Fibroblast of lung (primary cell): ENCODE results near the gene DR1. TPM values are rescaled to one million over a fixed set of nuclear protein-coding genes. Genes with fewer than 3 reads are reported as not detected.

ENCODE experiments used
- DNase-seq, 2 donors: peaks; one replicate each; pipeline versions ENCODE4 v3.0.0 to v3.0.0-alpha.2; 2010; ENCODE audit warnings: low read depth in 2 of 2
- H2AFZ ChIP-seq: 2 replicates; pipeline ENCODE4 v1.5.1; 2012; ENCODE audit warnings: low read length, control low read depth, inconsistent platforms
- H3K27ac ChIP-seq: 2 replicates; pipeline ENCODE4 v1.5.1; 2011; ENCODE audit warnings: low read length, control low read depth; ENCODE audit not compliant: insufficient read depth
- H3K27me3 ChIP-seq: 2 replicates; pipeline ENCODE4 v1.5.1; 2011; ENCODE audit warnings: mild to moderate bottlenecking, low read length; ENCODE audit not compliant: control insufficient read depth, insufficient read depth
- H3K36me3 ChIP-seq: 2 replicates; pipeline ENCODE4 v1.5.1; 2011; ENCODE audit warnings: low read length; ENCODE audit not compliant: control insufficient read depth, insufficient read depth
- H3K4me1 ChIP-seq: 2 replicates; pipeline ENCODE4 v1.5.1; 2011; ENCODE audit warnings: low read length; ENCODE audit not compliant: control insufficient read depth, insufficient read depth; ENCODE audit errors: extremely low read depth
- H3K4me2 ChIP-seq: 2 replicates; pipeline ENCODE4 v1.5.1; 2011; ENCODE audit warnings: low read length, control low read depth; ENCODE audit not compliant: insufficient read depth; ENCODE audit errors: extremely low read depth
- H3K4me3 ChIP-seq, 4 experiments: fragments of 200-600 bp in 1 of 4; sonication (generic) in 1 of 4; replicated peaks in 1 of 4; 2 replicates each; pipeline ENCODE4 v1.5.1; 2011 to 2016; ENCODE audit warnings: low read length in 4 of 4, low read depth in 3 of 4, mild to moderate bottlenecking in 3 of 4, control low read depth in 2 of 4, inconsistent platforms in 1 of 4, mixed read lengths in 1 of 4; ENCODE audit not compliant: insufficient read depth in 1 of 4; ENCODE audit errors: control extremely low read depth in 1 of 4
- H3K79me2 ChIP-seq: 2 replicates; pipeline ENCODE4 v1.5.1; 2012; ENCODE audit warnings: mild to moderate bottlenecking, low read length, inconsistent platforms; ENCODE audit not compliant: control insufficient read depth, insufficient read depth
- H3K9ac ChIP-seq: 2 replicates; pipeline ENCODE4 v1.5.1; 2011; ENCODE audit warnings: mild to moderate bottlenecking, low read length, control low read depth; ENCODE audit not compliant: insufficient read depth
- H3K9me3 ChIP-seq: 2 replicates; pipeline ENCODE4 v1.5.1; 2012; ENCODE audit warnings: low read depth, low read length; ENCODE audit not compliant: control insufficient read depth, insufficient read depth
- H4K20me1 ChIP-seq: 2 replicates; pipeline ENCODE4 v1.5.1; 2011; ENCODE audit warnings: low read length; ENCODE audit not compliant: control insufficient read depth, insufficient read depth; ENCODE audit errors: extremely low read depth
- EZH2 ChIP-seq: IDR thresholded peaks from 2 replicates; pipeline ENCODE4 v1.5.1; 2012; ENCODE audit warnings: low read length, control low read depth, mild to moderate bottlenecking; ENCODE audit errors: missing control alignments
- polyA plus RNA-seq, 2 donors: library from polyadenylated mRNA; depleted of rRNA in 1 of 2; stranded (reverse) in 1 of 2; unstranded in 1 of 2; fragments of >200 nt; gene quantifications; 2 replicates each; pipeline ENCODE4 v1.2.1, GENCODE V29; 2011 to 2012; ENCODE audit warnings: missing spikeins in 1 of 2
- total RNA-seq: library from RNA; depleted of rRNA; stranded (reverse); fragments of >200 nt; gene quantifications from 2 replicates; pipeline ENCODE4 v1.2.1, GENCODE V29; 2014
- TF ChIP-seq, protein P1 (sequence below), 2 donors: IDR thresholded peaks in 1 of 2; conservative IDR thresholded peaks in 1 of 2; 1 replicate in 1 of 2; 2 replicates in 1 of 2; pipeline ENCODE4 v1.5.1; 2011 to 2012; ENCODE audit warnings: low read length in 2 of 2, control low read depth in 1 of 2, inconsistent platforms in 1 of 2, low read depth in 1 of 2, mild to moderate bottlenecking in 1 of 2

Gene DR1
- total and polyA plus RNA-seq, 2 donors (not counting 1 experiment from before 2014, with no cell fraction given) = 35.0 to 41.2 TPM

DNA sequence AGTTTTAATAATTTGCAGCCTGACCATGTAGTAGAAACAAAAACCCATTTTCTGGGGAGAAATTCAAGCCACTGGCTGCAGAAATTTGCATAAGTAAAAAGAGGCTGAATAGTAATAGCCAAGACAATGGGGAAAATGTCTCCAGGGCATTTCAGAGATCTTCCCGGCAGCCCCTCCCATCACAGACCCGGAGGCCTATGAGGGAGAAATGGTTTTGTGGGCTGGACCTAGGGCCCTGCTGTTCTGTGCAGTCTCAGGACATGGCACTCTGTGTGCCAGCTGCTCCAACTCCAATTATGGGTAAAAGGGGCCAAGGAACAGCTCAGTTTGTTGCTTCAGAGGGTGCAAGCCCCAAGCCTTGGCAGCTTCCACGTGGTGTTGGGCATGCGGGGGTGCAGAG lies 62.5 kb downstream of the DR1 start:
- no peak overlapping the region for H3K4me3 ChIP-seq
- H3K4me1 ChIP-seq = no peaks in the 10 kb centered on the region
- H3K27me3 ChIP-seq = no peaks in the 10 kb centered on the region
- no peak overlapping the region for H2AFZ ChIP-seq
- TF ChIP-seq, protein P1, sequence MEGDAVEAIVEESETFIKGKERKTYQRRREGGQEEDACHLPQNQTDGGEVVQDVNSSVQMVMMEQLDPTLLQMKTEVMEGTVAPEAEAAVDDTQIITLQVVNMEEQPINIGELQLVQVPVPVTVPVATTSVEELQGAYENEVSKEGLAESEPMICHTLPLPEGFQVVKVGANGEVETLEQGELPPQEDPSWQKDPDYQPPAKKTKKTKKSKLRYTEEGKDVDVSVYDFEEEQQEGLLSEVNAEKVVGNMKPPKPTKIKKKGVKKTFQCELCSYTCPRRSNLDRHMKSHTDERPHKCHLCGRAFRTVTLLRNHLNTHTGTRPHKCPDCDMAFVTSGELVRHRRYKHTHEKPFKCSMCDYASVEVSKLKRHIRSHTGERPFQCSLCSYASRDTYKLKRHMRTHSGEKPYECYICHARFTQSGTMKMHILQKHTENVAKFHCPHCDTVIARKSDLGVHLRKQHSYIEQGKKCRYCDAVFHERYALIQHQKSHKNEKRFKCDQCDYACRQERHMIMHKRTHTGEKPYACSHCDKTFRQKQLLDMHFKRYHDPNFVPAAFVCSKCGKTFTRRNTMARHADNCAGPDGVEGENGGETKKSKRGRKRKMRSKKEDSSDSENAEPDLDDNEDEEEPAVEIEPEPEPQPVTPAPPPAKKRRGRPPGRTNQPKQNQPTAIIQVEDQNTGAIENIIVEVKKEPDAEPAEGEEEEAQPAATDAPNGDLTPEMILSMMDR (conservative IDR thresholded peaks at IDR 0.05 in 1 of 2, IDR thresholded peaks at IDR 0.05 in 1 of 2; ENCODE audit: low read depth in 1 of 2, low read length in 2 of 2) = no peak
- no peak for TF ChIP-seq EZH2
- no peak overlapping the region for H3K9ac ChIP-seq
- H4K20me1 ChIP-seq = no peaks in the 10 kb centered on the region
- H3K4me2 ChIP-seq = no peak overlapping the region
- H3K36me3 ChIP-seq = no peaks in the 10 kb centered on the region
- DNase-seq = no peak
- H3K27ac ChIP-seq = no peak overlapping the region
- H3K79me2 ChIP-seq = no peaks in the 10 kb centered on the region
- no peaks in the 10 kb centered on the region for H3K9me3 ChIP-seq

DNA sequence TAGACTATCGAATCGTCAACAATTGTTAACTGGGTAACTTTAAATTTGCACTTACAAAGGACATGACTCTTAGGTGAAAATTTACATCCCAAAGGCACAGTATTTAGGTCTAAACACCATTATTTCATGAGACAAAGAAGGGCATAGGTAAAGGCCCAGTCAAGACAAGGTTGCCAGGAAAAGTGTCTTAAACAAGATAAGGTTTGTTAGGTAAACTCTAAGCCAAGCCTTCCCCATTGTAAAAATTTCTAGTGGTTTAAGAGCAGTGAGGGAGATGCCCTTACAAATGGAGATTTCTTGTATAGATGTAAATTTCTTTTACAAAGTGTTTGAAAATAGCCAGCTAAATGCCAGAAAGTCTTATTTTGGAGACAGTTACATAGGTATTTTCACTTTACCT lies 65.3 kb downstream of the DR1 start:
- H3K4me2 ChIP-seq = no peak overlapping the region
- no peak for TF ChIP-seq EZH2
- no peak overlapping the region for H2AFZ ChIP-seq
- H3K9me3 ChIP-seq = no peaks in the 10 kb centered on the region
- no peak for DNase-seq
- H3K9ac ChIP-seq = no peak overlapping the region
- no peaks in the 10 kb centered on the region for H3K79me2 ChIP-seq
- H3K4me1 ChIP-seq = no peaks in the 10 kb centered on the region
- no peaks in the 10 kb centered on the region for H3K27me3 ChIP-seq
- H3K4me3 ChIP-seq = no peak overlapping the region
- H4K20me1 ChIP-seq = no peaks in the 10 kb centered on the region
- H3K27ac ChIP-seq = no peak overlapping the region
- no peaks in the 10 kb centered on the region for H3K36me3 ChIP-seq

DNA sequence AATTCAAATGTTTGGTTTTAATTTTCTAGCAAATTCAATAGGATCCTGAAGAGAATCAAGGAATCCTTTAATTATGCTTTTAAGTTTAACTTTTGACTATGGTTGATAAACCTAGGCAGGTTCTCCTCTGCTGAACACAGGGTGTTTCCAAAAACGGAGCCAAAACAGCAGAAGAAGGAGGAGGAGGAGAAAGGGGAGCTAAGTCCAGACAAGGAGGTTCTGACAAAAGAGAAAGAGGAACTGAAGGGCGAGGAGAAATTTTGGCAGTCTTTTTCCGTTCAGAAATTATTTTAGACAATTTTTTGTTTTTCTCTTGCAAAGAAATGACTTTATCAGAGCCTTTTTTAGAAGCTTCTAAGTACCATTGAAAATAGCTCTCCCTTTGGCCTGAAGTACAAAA lies 69.0 kb downstream of the DR1 start:
- H2AFZ ChIP-seq = no peak overlapping the region
- DNase-seq = no peak

More for the DNA sequence above, 69.0 kb downstream of the DR1 start:
- Histone ChIP-seq H3K27me3 (no peaks in the 10 kb centered on the region), H3K27ac (no peak overlapping the region), H3K4me1 (no peaks in the 10 kb centered on the region), H3K9ac (no peak overlapping the region), H3K4me2 (no peak overlapping the region), H3K9me3 (no peaks in the 10 kb centered on the region), H3K36me3 (no peaks in the 10 kb centered on the region), H3K4me3 (no peak overlapping the region), H3K79me2 (no peaks in the 10 kb centered on the region), H4K20me1 (no peaks in the 10 kb centered on the region)
- no peak for TF ChIP-seq EZH2
- TF ChIP-seq, protein P1 (conservative IDR thresholded peaks at IDR 0.05 in 1 of 2, IDR thresholded peaks at IDR 0.05 in 1 of 2; ENCODE audit: low read depth in 1 of 2, low read length in 2 of 2) = no peak
